HepG2 (cell line): Measurements from ENCODE around the gene PLXDC2. TPM values are rescaled to one million over a fixed set of nuclear protein-coding genes. Genes with fewer than 3 reads are reported as not detected.

Experiments used
- ATAC-seq: fragments of 200-7000 bp; cut with Tn5 transposase; 3 replicates; pipeline ENCODE4 v1.9.1; 2020; ENCODE audit warnings: mild to moderate bottlenecking, moderate library complexity
- BruUV-seq: library from RNA; stranded (reverse); fragments of 400-500 nt; replicated peaks from 2 replicates; lab custom pipeline; 2021; lab: Mats Ljungman, UMichigan
- CTCF ChIA-PET: fragments of 300-600 bp; formaldehyde crosslinking; extraction: SDS; loops from one replicate; lab custom pipeline; 2021; ENCODE audit warnings: low total read pairs, inconsistent platforms, low intra/inter-chr PET ratio; lab: Yijun Ruan, JAX
- POLR2A ChIA-PET: fragments of 350-600 bp; sonication (Branson Sonifier 250); formaldehyde crosslinking; loops from one replicate; lab custom pipeline; 2020; ENCODE audit warnings: antibody characterized with exemption, inconsistent platforms; lab: Yijun Ruan, JAX
- DNase-seq: peaks from one replicate; pipeline ENCODE4 v3.0.0-alpha.2; 2015; ENCODE audit warnings: low spot score
- FAIRE-seq: peaks from 3 replicates; lab custom pipeline; 2011; peaks lifted over from hg19 to GRCh38; lab: Jason Lieb, UNC
- H2AFZ ChIP-seq: one replicate; pipeline ENCODE4 v1.6.1; 2011; ENCODE audit warnings: low read length, inconsistent platforms
- H3K27ac ChIP-seq: fragments of 300-600 bp; 3 replicates; pipeline ENCODE4 v1.8.0; 2011; ENCODE audit warnings: mixed run types, mild to moderate bottlenecking, mixed read lengths, low read length, inconsistent platforms; ENCODE audit not compliant: insufficient read depth; ENCODE audit errors: extremely low read length
- H3K27me3 ChIP-seq, 2 experiments: fragments of 200-600 bp in 1 of 2; 2 replicates in 1 of 2; 3 replicates in 1 of 2; pipeline versions ENCODE4 v1.6.0 to v1.8.0; 2011; ENCODE audit warnings: low read length in 2 of 2, mild to moderate bottlenecking in 2 of 2, moderate library complexity in 2 of 2, inconsistent platforms in 1 of 2; ENCODE audit not compliant: insufficient read depth in 2 of 2, control insufficient read depth in 1 of 2
- H3K36me3 ChIP-seq, 2 experiments: fragments of 200-600 bp in 1 of 2; replicated peaks in 1 of 2; 2 replicates in 1 of 2; 3 replicates in 1 of 2; pipeline versions ENCODE4 v1.5.1 to v1.8.0; 2011; ENCODE audit warnings: low read length in 2 of 2, inconsistent platforms in 1 of 2; ENCODE audit not compliant: insufficient read depth in 2 of 2, control insufficient read depth in 1 of 2
- H3K4me1 ChIP-seq: 2 replicates; pipeline ENCODE4 v1.5.1; 2012; ENCODE audit warnings: low read length, inconsistent platforms; ENCODE audit not compliant: insufficient read depth
- H3K4me2 ChIP-seq: 2 replicates; pipeline ENCODE4 v1.6.0; 2011; ENCODE audit warnings: low read depth, low read length, inconsistent platforms
- H3K4me3 ChIP-seq, 3 experiments: fragments of 200-600 bp in 1 of 3; sonication (generic), shearing (Covaris generic) in 1 of 3; replicated peaks in 1 of 3; 2 replicates each; pipeline ENCODE4 v1.5.1; 2011 to 2016; ENCODE audit warnings: low read length in 3 of 3, inconsistent platforms in 2 of 3, low read depth in 2 of 3, mild to moderate bottlenecking in 2 of 3, control low read depth in 1 of 3, mixed read lengths in 1 of 3; ENCODE audit not compliant: insufficient read depth in 1 of 3
- H3K79me2 ChIP-seq: one replicate; pipeline ENCODE4 v1.6.1; 2011; ENCODE audit warnings: low read length, inconsistent platforms; ENCODE audit not compliant: insufficient read depth
- H3K9ac ChIP-seq: 2 replicates; pipeline ENCODE4 v1.6.0; 2011; ENCODE audit warnings: mild to moderate bottlenecking, low read depth, low read length, inconsistent platforms; ENCODE audit not compliant: insufficient read depth
- H3K9me3 ChIP-seq: 2 replicates; pipeline ENCODE4 v1.5.1; 2012; ENCODE audit warnings: mild to moderate bottlenecking, low read length
- H4K20me1 ChIP-seq: 2 replicates; pipeline ENCODE4 v1.6.0; 2011; ENCODE audit warnings: inconsistent platforms, mild to moderate bottlenecking, low read length, moderate library complexity; ENCODE audit not compliant: insufficient read depth
- CBX5 ChIP-seq: sonication (generic); formaldehyde crosslinking; IDR thresholded peaks from 2 replicates; pipeline ENCODE4 v1.4.0; 2020; ENCODE audit warnings: missing genetic modification reagents, borderline replicate concordance
- IKZF1 ChIP-seq: fragments of 450-650 bp; IDR thresholded peaks from 2 replicates; pipeline ENCODE4 v1.7.1; 2016
- IRX3 ChIP-seq: sonication (generic); formaldehyde crosslinking; IDR thresholded peaks from 2 replicates; pipeline ENCODE4 v1.8.1; 2023; ENCODE audit warnings: mild to moderate bottlenecking, low read depth, missing genetic modification reagents, borderline replicate concordance
- KAT7 ChIP-seq: IDR thresholded peaks from 2 replicates; pipeline ENCODE4 v1.6.1; 2018; ENCODE audit warnings: borderline replicate concordance, missing compliant biosample characterization
- PBX3 ChIP-seq: sonication (generic); formaldehyde crosslinking; IDR thresholded peaks from 2 replicates; pipeline ENCODE4 v1.8.1; 2023; ENCODE audit warnings: missing genetic modification reagents, inconsistent platforms, borderline replicate concordance
- SIX1 ChIP-seq: sonication (generic); formaldehyde crosslinking; IDR thresholded peaks from 2 replicates; pipeline ENCODE4 v1.4.0; 2020; ENCODE audit warnings: missing genetic modification reagents, borderline replicate concordance
- SMAD1 ChIP-seq: sonication (generic); formaldehyde crosslinking; IDR thresholded peaks from 2 replicates; pipeline ENCODE4 v1.4.0; 2020; ENCODE audit warnings: missing genetic modification reagents, low read depth, mild to moderate bottlenecking, borderline replicate concordance
- SNAPC2 ChIP-seq: sonication (generic); formaldehyde crosslinking; IDR thresholded peaks from 2 replicates; pipeline ENCODE4 v1.8.1; 2022; ENCODE audit warnings: mild to moderate bottlenecking, missing genetic modification reagents
- ZNF121 ChIP-seq: sonication (generic); formaldehyde crosslinking; IDR thresholded peaks from 2 replicates; pipeline ENCODE4 v1.5.0; 2020; ENCODE audit warnings: mild to moderate bottlenecking, missing genetic modification reagents
- ZNF362 ChIP-seq: sonication (generic); formaldehyde crosslinking; IDR thresholded peaks from 2 replicates; pipeline ENCODE4 v1.4.0; 2020; ENCODE audit warnings: missing genetic modification reagents, mild to moderate bottlenecking, borderline replicate concordance
- ZNF563 ChIP-seq: sonication (generic); formaldehyde crosslinking; IDR thresholded peaks from 2 replicates; pipeline ENCODE4 v1.8.0; 2022; ENCODE audit warnings: mild to moderate bottlenecking, moderate library complexity, missing genetic modification reagents
- ZNF564 ChIP-seq: sonication (generic); formaldehyde crosslinking; IDR thresholded peaks from 2 replicates; pipeline ENCODE4 v1.8.1; 2023; ENCODE audit warnings: mild to moderate bottlenecking, missing genetic modification reagents
- ZNF576 ChIP-seq: sonication (generic); formaldehyde crosslinking; IDR thresholded peaks from 2 replicates; pipeline ENCODE4 v1.4.0; 2020; ENCODE audit warnings: mild to moderate bottlenecking, missing genetic modification reagents
- ZNF589 ChIP-seq: sonication (generic); formaldehyde crosslinking; conservative IDR thresholded peaks from 2 replicates; pipeline ENCODE4 v1.8.0; 2022; ENCODE audit warnings: mild to moderate bottlenecking, moderate library complexity, missing genetic modification reagents
- ZNF713 ChIP-seq: sonication (generic); formaldehyde crosslinking; IDR thresholded peaks from 2 replicates; pipeline ENCODE4 v1.4.0; 2020; ENCODE audit warnings: mild to moderate bottlenecking, missing genetic modification reagents
- WGBS: methylation state at CpG from one replicate; pipeline ENCODE4 v1.1.6; 2017; ENCODE audit warnings: low lambda C conversion rate; 5-methylcytosine and 5-hydroxymethylcytosine counted together
- in situ Hi-C: cut with HindIII; loops from 2 replicates; pipeline ENCODE4 v1.10.0; 2017; ENCODE audit warnings: low pct_unique_long_range_greater_than_20kb; ENCODE audit not compliant: extremely low pct_ligation_motif_present
- intact Hi-C: fragments of 100-400 bp; cut with micrococcal nuclease; formaldehyde crosslinking; loops from one replicate; pipeline ENCODE4 v1.10.0; 2022; ENCODE audit not compliant: unreplicated experiment
- polyA plus RNA-seq, 8 experiments: library from polyadenylated mRNA; depleted of rRNA in 3 of 8; stranded (reverse) in 7 of 8; unstranded in 1 of 8; fragments of >200 nt; fragmentation: Illumina TruSeq in 4 of 8; extraction: Trizol in 4 of 8; gene quantifications; 2 replicates each; pipeline versions ENCODE4 v1.2.1 to v1.2.3, GENCODE V29; 2011 to 2016; ENCODE audit warnings: low read depth in 4 of 8, missing spikeins in 1 of 8, mixed read lengths in 1 of 8; ENCODE audit not compliant: insufficient read depth in 1 of 8
- total RNA-seq, 5 experiments: library from RNA; depleted of rRNA; stranded (reverse); fragments of >200 nt; fragmentation: Illumina TruSeq; extraction: Trizol; gene quantifications; 2 replicates each; pipeline ENCODE4 v1.2.3, GENCODE V29; 2016; ENCODE audit warnings: low read depth in 1 of 5

PLXDC2 gene
- total and polyA plus RNA-seq, 2 of the 13 experiments (the other 11 are each of a cell fraction or from before 2014, with no cell fraction given), result 2.1 to 2.4 TPM

- H3K4me1 ChIP-seq, result peaks cover 24% of the 10 kb centered on the region
- no peaks in the 10 kb centered on the region for H3K36me3 ChIP-seq
- intact Hi-C loops, result no loop called here
- no peak for TF ChIP-seq ZNF362
- TF ChIP-seq ZNF713 (CRISPR knock-in tag), result no peak
- TF ChIP-seq CBX5 (CRISPR knock-in tag), result no peak
- no peak for TF ChIP-seq IRX3 (CRISPR knock-in tag)
- no peak for TF ChIP-seq SNAPC2
- no peak for TF ChIP-seq PBX3 (CRISPR knock-in tag)
- TF ChIP-seq KAT7 (CRISPR knock-in tag), result no peak
- TF ChIP-seq IKZF1, result no peak
- no peak for TF ChIP-seq ZNF589 (CRISPR knock-in tag)
- TF ChIP-seq ZNF576 (CRISPR knock-in tag), result no peak
- no peak for TF ChIP-seq ZNF563
- TF ChIP-seq ZNF121 (CRISPR knock-in tag), result no peak
- TF ChIP-seq SMAD1 (CRISPR knock-in tag), result no peak
- no peak for TF ChIP-seq ZNF564 (CRISPR knock-in tag)
- no peak for TF ChIP-seq SIX1 (CRISPR knock-in tag)
- TF ChIP-seq, all 625 proteins: peak for 0
- 53% methylated on average over 4 of the region's 4 CpGs for WGBS
- Histone ChIP-seq H4K20me1 (no peaks in the 10 kb centered on the region), H3K9ac (no peak overlapping the region), H3K79me2 (no peaks in the 10 kb centered on the region), H3K4me3 (no peak overlapping the region), H2AFZ (no peak overlapping the region), H3K27me3 (no peaks in the 10 kb centered on the region), H3K9me3 (no peaks in the 10 kb centered on the region), H3K27ac (no peak overlapping the region), H3K4me2 (no peak overlapping the region)
- DNase-seq, result no peak
- no peak for FAIRE-seq
- no TSS peak for BruUV-seq
- POLR2A ChIA-PET, result no interaction called here
- CTCF ChIA-PET, result no interaction called here
- in situ Hi-C loops, result no loop called here
- no peak for ATAC-seq
These were observed 104.0 kb downstream of the PLXDC2 start for GRCh38 chr10:19920075-19920726.
